GM23338 (cell line): ENCODE results near the gene CPAMD8. TPM values are rescaled to one million over a fixed set of nuclear protein-coding genes. Genes with fewer than 3 reads are reported as not detected.

Experiments
- ATAC-seq: fragments of 200-7000 bp; cut with Tn5 transposase; 3 replicates; pipeline ENCODE4 v1.9.1; 2020
- DNase-seq: peaks from one replicate; pipeline ENCODE4 v3.0.0-alpha.2; 2015; ENCODE audit warnings: low spot score
- H2AFZ ChIP-seq: fragments of 200-600 bp; sonication (generic); 2 replicates; pipeline ENCODE4 v1.8.0; 2016; ENCODE audit warnings: antibody characterized with exemption, mild to moderate bottlenecking, moderate library complexity
- H3F3A ChIP-seq: fragments of 200-600 bp; sonication (generic); replicated peaks from 2 replicates; pipeline ENCODE4 v1.8.0; 2017; ENCODE audit warnings: antibody characterized with exemption, mixed run types, low read depth
- H3K27ac ChIP-seq: fragments of 200-600 bp; sonication (generic); 2 replicates; pipeline ENCODE4 v1.6.1; 2016; ENCODE audit warnings: low read depth
- H3K27me3 ChIP-seq: fragments of 200-600 bp; sonication (generic); 2 replicates; pipeline ENCODE4 v1.8.0; 2016; ENCODE audit warnings: mild to moderate bottlenecking, mixed run types, moderate library complexity; ENCODE audit not compliant: insufficient read depth
- H3K36me3 ChIP-seq: fragments of 200-600 bp; sonication (generic); 2 replicates; pipeline ENCODE4 v1.8.0; 2016; ENCODE audit warnings: mild to moderate bottlenecking; ENCODE audit not compliant: insufficient read depth
- H3K4me1 ChIP-seq: fragments of 200-600 bp; sonication (generic); 2 replicates; pipeline ENCODE4 v1.8.0; 2016; ENCODE audit warnings: mild to moderate bottlenecking, moderate library complexity; ENCODE audit not compliant: insufficient read depth
- H3K4me2 ChIP-seq: fragments of 200-600 bp; sonication (generic); 2 replicates; pipeline ENCODE4 v1.7.1; 2017; ENCODE audit warnings: mixed run types
- H3K4me3 ChIP-seq: fragments of 200-600 bp; sonication (generic); 2 replicates; pipeline ENCODE4 v1.6.1; 2016; ENCODE audit warnings: mixed run types
- H3K79me2 ChIP-seq: fragments of 200-600 bp; sonication (generic); replicated peaks from 2 replicates; pipeline ENCODE4 v1.8.0; 2017; ENCODE audit warnings: mild to moderate bottlenecking; ENCODE audit not compliant: insufficient read depth
- H3K9me2 ChIP-seq: fragments of 200-600 bp; sonication (generic); 2 replicates; pipeline ENCODE4 v1.8.0; 2017; ENCODE audit not compliant: insufficient read depth
- H4K20me1 ChIP-seq: fragments of 200-600 bp; sonication (generic); replicated peaks from 2 replicates; pipeline ENCODE4 v1.8.0; 2017; ENCODE audit warnings: mild to moderate bottlenecking; ENCODE audit not compliant: insufficient read depth
- H3K27ac Mint-ChIP-seq: 2 replicates; pipeline ENCODE4 v1.8.0; 2020; ENCODE audit warnings: inconsistent platforms, mild to moderate bottlenecking, moderate library complexity, mixed read lengths
- H3K27me3 Mint-ChIP-seq: 3 replicates; pipeline ENCODE4 v1.8.0; 2022; ENCODE audit warnings: low read depth, mild to moderate bottlenecking, moderate library complexity, mixed read lengths, inconsistent platforms; ENCODE audit not compliant: insufficient read depth, poor library complexity
- H3K36me3 Mint-ChIP-seq: 3 replicates; pipeline ENCODE4 v1.8.0; 2021; ENCODE audit warnings: low read depth, mild to moderate bottlenecking, inconsistent platforms, moderate library complexity, mixed read lengths
- H3K4me1 Mint-ChIP-seq: 3 replicates; pipeline ENCODE4 v1.8.0; 2020; ENCODE audit warnings: mild to moderate bottlenecking, inconsistent platforms, mixed read lengths
- H3K4me3 Mint-ChIP-seq: 3 replicates; pipeline ENCODE4 v1.8.0; 2021; ENCODE audit warnings: moderate library complexity, mild to moderate bottlenecking, inconsistent platforms, mixed read lengths
- H3K9me3 Mint-ChIP-seq: 3 replicates; pipeline ENCODE4 v1.8.0; 2020; ENCODE audit warnings: moderate library complexity, mild to moderate bottlenecking, inconsistent platforms, mixed read lengths
- CREB1 ChIP-seq: fragments of 250-450 bp; sonication (Bioruptor Pico); IDR thresholded peaks from 2 replicates; pipeline ENCODE4 v1.5.0; 2020; ENCODE audit warnings: low read depth, mild to moderate bottlenecking, moderate library complexity
- EZH2 ChIP-seq: fragments of 200-600 bp; sonication (generic); IDR thresholded peaks from one replicate; pipeline ENCODE4 v1.8.0; 2017; ENCODE audit warnings: antibody characterized with exemption, mild to moderate bottlenecking, low read depth; ENCODE audit not compliant: unreplicated experiment
- EZH2phosphoT487 ChIP-seq: fragments of 200-600 bp; sonication (generic); IDR thresholded peaks from one replicate; pipeline ENCODE4 v1.8.1; 2018; ENCODE audit warnings: antibody characterized with exemption; ENCODE audit not compliant: unreplicated experiment
- JUNB ChIP-seq: IDR thresholded peaks from one replicate; pipeline ENCODE4 v1.6.1; 2016; ENCODE audit warnings: antibody characterized with exemption; ENCODE audit not compliant: unreplicated experiment
- NANOG ChIP-seq: IDR thresholded peaks from 2 replicates; pipeline ENCODE4 v1.6.1; 2016; ENCODE audit warnings: antibody characterized with exemption, borderline replicate concordance
- POLR2AphosphoS5 ChIP-seq: IDR thresholded peaks from 2 replicates; pipeline ENCODE4 v1.6.1; 2016; ENCODE audit warnings: antibody characterized with exemption, low read depth
- ZNF331 ChIP-seq: fragments of 250-450 bp; sonication (Bioruptor Pico); IDR thresholded peaks from 2 replicates; pipeline ENCODE4 v1.5.0; 2020; ENCODE audit warnings: low read depth, mild to moderate bottlenecking, moderate library complexity
- polyA plus RNA-seq: library from polyadenylated mRNA; unstranded; fragments of >200 nt; fragmentation: Nextera tagmentation; extraction: Ambion mirVana; gene quantifications from 2 replicates; pipeline ENCODE4 v1.2.1, GENCODE V29; 2016
- total RNA-seq: library from RNA; depleted of rRNA; stranded (reverse); fragments of >200 nt; shearing (Covaris generic); gene quantifications from 2 replicates; pipeline ENCODE4 v1.2.3, GENCODE V29; 2014
- TF ChIP-seq, protein P1 (sequence below), 2 experiments: fragments of 200-600 bp in 1 of 2; sonication (generic) in 1 of 2; conservative IDR thresholded peaks; 2 replicates each; pipeline versions ENCODE4 v1.5.1 to v1.6.1; 2016 to 2017; ENCODE audit warnings: antibody characterized with exemption in 2 of 2, low read depth in 2 of 2, mild to moderate bottlenecking in 2 of 2, moderate library complexity in 1 of 2
- TF ChIP-seq, protein P2 (sequence below): IDR thresholded peaks from one replicate; pipeline ENCODE4 v1.6.1; 2018; ENCODE audit warnings: antibody characterized with exemption; ENCODE audit not compliant: unreplicated experiment
- TF ChIP-seq, protein P3 (sequence below): fragments of 250-450 bp; sonication (Bioruptor Pico); IDR thresholded peaks from 2 replicates; pipeline ENCODE4 v1.5.0; 2020; ENCODE audit warnings: mild to moderate bottlenecking, moderate library complexity

Gene CPAMD8
- total and polyA plus RNA-seq, 2 experiments from 2014 or later, result 4.4 to 11.8 TPM

DNA sequence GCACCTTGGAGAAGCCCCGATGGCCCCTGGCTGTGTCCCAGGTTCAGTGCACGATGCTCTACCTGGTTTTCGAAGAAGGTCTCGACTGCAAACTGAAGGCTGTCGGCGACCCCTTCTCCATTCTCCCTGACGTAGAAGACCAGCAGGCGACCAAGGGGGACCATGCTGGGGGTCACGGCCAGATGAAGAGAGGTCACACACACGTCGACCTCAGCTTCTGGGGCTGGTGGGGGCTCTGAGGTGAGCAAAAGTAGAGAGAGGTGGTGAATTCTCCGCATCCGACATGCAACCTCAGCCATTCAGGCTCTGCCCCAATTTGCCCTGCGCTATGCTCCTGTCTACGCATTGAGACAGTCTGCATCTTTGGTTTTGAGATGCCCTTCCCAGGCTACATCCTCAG, 49.3 kb downstream of the CPAMD8 start:
- H4K20me1 ChIP-seq, result 0 out of 2 replicates have a peak, but pooled peaks cover 5% of the 10 kb centered on the region
- ATAC-seq (no peak), DNase-seq (no peak)
- Mint-ChIP-seq H3K9me3 (peaks cover 16% of the 10 kb centered on the region; the same call in 2 of the 3 replicates), H3K27me3 (peaks cover 6% of the 10 kb centered on the region), H3K4me3 (no peak overlapping the region), H3K36me3 (peaks cover 11% of the 10 kb centered on the region), H3K4me1 (no peaks in the 10 kb centered on the region), H3K27ac (no peak overlapping the region)
- no peak overlapping the region for H3K27ac ChIP-seq
- H3F3A ChIP-seq, result no peaks in the 10 kb centered on the region
- no peaks in the 10 kb centered on the region for H3K36me3 ChIP-seq
- H3K4me1 ChIP-seq, result no peaks in the 10 kb centered on the region
- H3K9me2 ChIP-seq, result no peaks in the 10 kb centered on the region; the same call in 1 of the 2 replicates
- TF ChIP-seq EZH2, result no peak
- TF ChIP-seq, protein P1, sequence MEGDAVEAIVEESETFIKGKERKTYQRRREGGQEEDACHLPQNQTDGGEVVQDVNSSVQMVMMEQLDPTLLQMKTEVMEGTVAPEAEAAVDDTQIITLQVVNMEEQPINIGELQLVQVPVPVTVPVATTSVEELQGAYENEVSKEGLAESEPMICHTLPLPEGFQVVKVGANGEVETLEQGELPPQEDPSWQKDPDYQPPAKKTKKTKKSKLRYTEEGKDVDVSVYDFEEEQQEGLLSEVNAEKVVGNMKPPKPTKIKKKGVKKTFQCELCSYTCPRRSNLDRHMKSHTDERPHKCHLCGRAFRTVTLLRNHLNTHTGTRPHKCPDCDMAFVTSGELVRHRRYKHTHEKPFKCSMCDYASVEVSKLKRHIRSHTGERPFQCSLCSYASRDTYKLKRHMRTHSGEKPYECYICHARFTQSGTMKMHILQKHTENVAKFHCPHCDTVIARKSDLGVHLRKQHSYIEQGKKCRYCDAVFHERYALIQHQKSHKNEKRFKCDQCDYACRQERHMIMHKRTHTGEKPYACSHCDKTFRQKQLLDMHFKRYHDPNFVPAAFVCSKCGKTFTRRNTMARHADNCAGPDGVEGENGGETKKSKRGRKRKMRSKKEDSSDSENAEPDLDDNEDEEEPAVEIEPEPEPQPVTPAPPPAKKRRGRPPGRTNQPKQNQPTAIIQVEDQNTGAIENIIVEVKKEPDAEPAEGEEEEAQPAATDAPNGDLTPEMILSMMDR (conservative IDR thresholded peaks at IDR 0.05; ENCODE audit: low read depth in 2 of 2), result no peak
- TF ChIP-seq NANOG, result no peak
- TF ChIP-seq, protein P2, sequence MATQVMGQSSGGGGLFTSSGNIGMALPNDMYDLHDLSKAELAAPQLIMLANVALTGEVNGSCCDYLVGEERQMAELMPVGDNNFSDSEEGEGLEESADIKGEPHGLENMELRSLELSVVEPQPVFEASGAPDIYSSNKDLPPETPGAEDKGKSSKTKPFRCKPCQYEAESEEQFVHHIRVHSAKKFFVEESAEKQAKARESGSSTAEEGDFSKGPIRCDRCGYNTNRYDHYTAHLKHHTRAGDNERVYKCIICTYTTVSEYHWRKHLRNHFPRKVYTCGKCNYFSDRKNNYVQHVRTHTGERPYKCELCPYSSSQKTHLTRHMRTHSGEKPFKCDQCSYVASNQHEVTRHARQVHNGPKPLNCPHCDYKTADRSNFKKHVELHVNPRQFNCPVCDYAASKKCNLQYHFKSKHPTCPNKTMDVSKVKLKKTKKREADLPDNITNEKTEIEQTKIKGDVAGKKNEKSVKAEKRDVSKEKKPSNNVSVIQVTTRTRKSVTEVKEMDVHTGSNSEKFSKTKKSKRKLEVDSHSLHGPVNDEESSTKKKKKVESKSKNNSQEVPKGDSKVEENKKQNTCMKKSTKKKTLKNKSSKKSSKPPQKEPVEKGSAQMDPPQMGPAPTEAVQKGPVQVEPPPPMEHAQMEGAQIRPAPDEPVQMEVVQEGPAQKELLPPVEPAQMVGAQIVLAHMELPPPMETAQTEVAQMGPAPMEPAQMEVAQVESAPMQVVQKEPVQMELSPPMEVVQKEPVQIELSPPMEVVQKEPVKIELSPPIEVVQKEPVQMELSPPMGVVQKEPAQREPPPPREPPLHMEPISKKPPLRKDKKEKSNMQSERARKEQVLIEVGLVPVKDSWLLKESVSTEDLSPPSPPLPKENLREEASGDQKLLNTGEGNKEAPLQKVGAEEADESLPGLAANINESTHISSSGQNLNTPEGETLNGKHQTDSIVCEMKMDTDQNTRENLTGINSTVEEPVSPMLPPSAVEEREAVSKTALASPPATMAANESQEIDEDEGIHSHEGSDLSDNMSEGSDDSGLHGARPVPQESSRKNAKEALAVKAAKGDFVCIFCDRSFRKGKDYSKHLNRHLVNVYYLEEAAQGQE, result no peak
- TF ChIP-seq CREB1 (CRISPR knock-in tag), result no peak
- no peak for TF ChIP-seq JUNB
- TF ChIP-seq ZNF331 (CRISPR knock-in tag), result no peak
- no peak for TF ChIP-seq EZH2phosphoT487
- TF ChIP-seq POLR2AphosphoS5, result no peak
- TF ChIP-seq, protein P3, sequence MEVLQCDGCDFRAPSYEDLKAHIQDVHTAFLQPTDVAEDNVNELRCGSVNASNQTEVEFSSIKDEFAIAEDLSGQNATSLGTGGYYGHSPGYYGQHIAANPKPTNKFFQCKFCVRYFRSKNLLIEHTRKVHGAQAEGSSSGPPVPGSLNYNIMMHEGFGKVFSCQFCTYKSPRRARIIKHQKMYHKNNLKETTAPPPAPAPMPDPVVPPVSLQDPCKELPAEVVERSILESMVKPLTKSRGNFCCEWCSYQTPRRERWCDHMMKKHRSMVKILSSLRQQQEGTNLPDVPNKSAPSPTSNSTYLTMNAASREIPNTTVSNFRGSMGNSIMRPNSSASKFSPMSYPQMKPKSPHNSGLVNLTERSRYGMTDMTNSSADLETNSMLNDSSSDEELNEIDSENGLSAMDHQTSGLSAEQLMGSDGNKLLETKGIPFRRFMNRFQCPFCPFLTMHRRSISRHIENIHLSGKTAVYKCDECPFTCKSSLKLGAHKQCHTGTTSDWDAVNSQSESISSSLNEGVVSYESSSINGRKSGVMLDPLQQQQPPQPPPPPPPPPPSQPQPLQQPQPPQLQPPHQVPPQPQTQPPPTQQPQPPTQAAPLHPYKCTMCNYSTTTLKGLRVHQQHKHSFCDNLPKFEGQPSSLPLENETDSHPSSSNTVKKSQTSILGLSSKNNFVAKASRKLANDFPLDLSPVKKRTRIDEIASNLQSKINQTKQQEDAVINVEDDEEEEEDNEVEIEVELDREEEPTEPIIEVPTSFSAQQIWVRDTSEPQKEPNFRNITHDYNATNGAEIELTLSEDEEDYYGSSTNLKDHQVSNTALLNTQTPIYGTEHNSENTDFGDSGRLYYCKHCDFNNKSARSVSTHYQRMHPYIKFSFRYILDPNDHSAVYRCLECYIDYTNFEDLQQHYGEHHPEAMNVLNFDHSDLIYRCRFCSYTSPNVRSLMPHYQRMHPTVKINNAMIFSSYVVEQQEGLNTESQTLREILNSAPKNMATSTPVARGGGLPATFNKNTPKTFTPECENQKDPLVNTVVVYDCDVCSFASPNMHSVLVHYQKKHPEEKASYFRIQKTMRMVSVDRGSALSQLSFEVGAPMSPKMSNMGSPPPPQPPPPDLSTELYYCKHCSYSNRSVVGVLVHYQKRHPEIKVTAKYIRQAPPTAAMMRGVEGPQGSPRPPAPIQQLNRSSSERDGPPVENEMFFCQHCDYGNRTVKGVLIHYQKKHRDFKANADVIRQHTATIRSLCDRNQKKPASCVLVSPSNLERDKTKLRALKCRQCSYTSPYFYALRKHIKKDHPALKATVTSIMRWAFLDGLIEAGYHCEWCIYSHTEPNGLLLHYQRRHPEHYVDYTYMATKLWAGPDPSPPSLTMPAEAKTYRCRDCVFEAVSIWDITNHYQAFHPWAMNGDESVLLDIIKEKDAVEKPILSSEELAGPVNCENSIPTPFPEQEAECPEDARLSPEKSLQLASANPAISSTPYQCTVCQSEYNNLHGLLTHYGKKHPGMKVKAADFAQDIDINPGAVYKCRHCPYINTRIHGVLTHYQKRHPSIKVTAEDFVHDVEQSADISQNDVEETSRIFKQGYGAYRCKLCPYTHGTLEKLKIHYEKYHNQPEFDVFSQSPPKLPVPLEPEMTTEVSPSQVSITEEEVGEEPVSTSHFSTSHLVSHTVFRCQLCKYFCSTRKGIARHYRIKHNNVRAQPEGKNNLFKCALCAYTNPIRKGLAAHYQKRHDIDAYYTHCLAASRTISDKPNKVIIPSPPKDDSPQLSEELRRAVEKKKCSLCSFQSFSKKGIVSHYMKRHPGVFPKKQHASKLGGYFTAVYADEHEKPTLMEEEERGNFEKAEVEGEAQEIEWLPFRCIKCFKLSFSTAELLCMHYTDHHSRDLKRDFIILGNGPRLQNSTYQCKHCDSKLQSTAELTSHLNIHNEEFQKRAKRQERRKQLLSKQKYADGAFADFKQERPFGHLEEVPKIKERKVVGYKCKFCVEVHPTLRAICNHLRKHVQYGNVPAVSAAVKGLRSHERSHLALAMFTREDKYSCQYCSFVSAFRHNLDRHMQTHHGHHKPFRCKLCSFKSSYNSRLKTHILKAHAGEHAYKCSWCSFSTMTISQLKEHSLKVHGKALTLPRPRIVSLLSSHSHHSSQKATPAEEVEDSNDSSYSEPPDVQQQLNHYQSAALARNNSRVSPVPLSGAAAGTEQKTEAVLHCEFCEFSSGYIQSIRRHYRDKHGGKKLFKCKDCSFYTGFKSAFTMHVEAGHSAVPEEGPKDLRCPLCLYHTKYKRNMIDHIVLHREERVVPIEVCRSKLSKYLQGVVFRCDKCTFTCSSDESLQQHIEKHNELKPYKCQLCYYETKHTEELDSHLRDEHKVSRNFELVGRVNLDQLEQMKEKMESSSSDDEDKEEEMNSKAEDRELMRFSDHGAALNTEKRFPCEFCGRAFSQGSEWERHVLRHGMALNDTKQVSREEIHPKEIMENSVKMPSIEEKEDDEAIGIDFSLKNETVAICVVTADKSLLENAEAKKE, result no peak
- H2AFZ ChIP-seq, result no peak overlapping the region
- H3K27me3 ChIP-seq, result no peaks in the 10 kb centered on the region
- no peak overlapping the region for H3K4me2 ChIP-seq
- no peaks in the 10 kb centered on the region for H3K79me2 ChIP-seq
- no peak overlapping the region for H3K4me3 ChIP-seq
